K562 (cell line): Measurements from ENCODE around the gene HMGXB3. TPM values are rescaled to one million over a fixed set of nuclear protein-coding genes. Genes with fewer than 3 reads are reported as not detected.

Experiments used
- ATAC-seq: fragments of 200-7000 bp; cut with Tn5 transposase; 3 replicates; pipeline ENCODE4 v1.9.1; 2020; ENCODE audit warnings: moderate library complexity
- BruUV-seq: library from RNA; stranded (reverse); fragments of 400-500 nt; replicated peaks from 2 replicates; lab custom pipeline; 2021; lab: Mats Ljungman, UMichigan
- CTCF ChIA-PET: fragments of 300-600 bp; formaldehyde crosslinking; extraction: SDS; loops from one replicate; lab custom pipeline; 2021; ENCODE audit warnings: low intra/inter-chr PET ratio; lab: Yijun Ruan, JAX
- POLR2A ChIA-PET: fragments of 300-600, 350-650 bp; sonication (Branson Sonifier 250); formaldehyde crosslinking; extraction: SDS; loops from one replicate; lab custom pipeline; 2021; ENCODE audit warnings: antibody characterized with exemption, inconsistent platforms; lab: Yijun Ruan, JAX
- DNase-seq, 4 experiments: peaks; one replicate each; pipeline versions ENCODE4 v3.0.0 to v3.0.0-alpha.2; 2011 to 2018; ENCODE audit warnings: low spot score in 3 of 4, mixed read lengths in 3 of 4; ENCODE audit errors: extremely low read depth in 1 of 4
- FAIRE-seq: peaks from 2 replicates; lab custom pipeline; 2011; peaks lifted over from hg19 to GRCh38; lab: Jason Lieb, UNC
- H2AFZ ChIP-seq: 2 replicates; pipeline ENCODE4 v1.6.0; 2011; ENCODE audit warnings: low read depth, low read length, control low read depth, inconsistent platforms
- H3K27ac ChIP-seq: fragments of 200-600 bp; 3 replicates; pipeline ENCODE4 v1.8.0; 2011; ENCODE audit warnings: low read depth, mild to moderate bottlenecking, control low read depth, inconsistent platforms, low read length, moderate library complexity, mixed read lengths; ENCODE audit errors: extremely low read depth
- H3K27me3 ChIP-seq, 2 experiments: fragments of 300-600 bp in 1 of 2; 2 replicates in 1 of 2; 3 replicates in 1 of 2; pipeline versions ENCODE4 v1.6.0 to v1.8.0; 2011; ENCODE audit warnings: inconsistent platforms in 2 of 2, low read length in 2 of 2, mild to moderate bottlenecking in 1 of 2, mixed read lengths in 1 of 2, moderate library complexity in 1 of 2; ENCODE audit not compliant: control insufficient read depth in 2 of 2, insufficient read depth in 2 of 2
- H3K36me3 ChIP-seq: fragments of 300-600 bp; 3 replicates; pipeline ENCODE4 v1.8.0; 2011; ENCODE audit warnings: mild to moderate bottlenecking, low read length, inconsistent platforms; ENCODE audit not compliant: control insufficient read depth, insufficient read depth
- H3K4me1 ChIP-seq, 2 experiments: fragments of 200-600 bp in 1 of 2; replicated peaks in 1 of 2; 2 replicates in 1 of 2; 3 replicates in 1 of 2; pipeline versions ENCODE4 v1.5.1 to v1.8.0; 2011; ENCODE audit warnings: inconsistent platforms in 2 of 2, low read length in 2 of 2, mild to moderate bottlenecking in 1 of 2, mixed read lengths in 1 of 2, moderate library complexity in 1 of 2; ENCODE audit not compliant: control insufficient read depth in 2 of 2, insufficient read depth in 2 of 2
- H3K4me2 ChIP-seq: 2 replicates; pipeline ENCODE4 v1.6.1; 2011; ENCODE audit warnings: low read length, control low read depth, inconsistent platforms, mixed read lengths; ENCODE audit not compliant: insufficient read depth
- H3K4me3 ChIP-seq: fragments of 200-600 bp; sonication (generic), shearing (Covaris generic); 2 replicates; pipeline ENCODE4 v1.5.1; 2016; ENCODE audit warnings: control low read depth, inconsistent platforms
- H3K79me2 ChIP-seq: fragments of 200-600 bp; 3 replicates; pipeline ENCODE4 v1.8.0; 2011; ENCODE audit warnings: low read length, inconsistent platforms; ENCODE audit not compliant: control insufficient read depth, insufficient read depth
- H3K9ac ChIP-seq, 2 experiments: 2 replicates each; pipeline versions ENCODE4 v1.6.0 to v1.6.1; 2011; ENCODE audit warnings: low read depth in 2 of 2, low read length in 2 of 2, control low read depth in 1 of 2, inconsistent platforms in 1 of 2, mild to moderate bottlenecking in 1 of 2, mixed read lengths in 1 of 2; ENCODE audit not compliant: insufficient read depth in 1 of 2
- H3K9me1 ChIP-seq: one replicate; pipeline ENCODE4 v1.6.0; 2011; ENCODE audit warnings: inconsistent platforms, mild to moderate bottlenecking, low read length, moderate library complexity; ENCODE audit not compliant: control insufficient read depth, insufficient read depth
- H3K9me3 ChIP-seq: replicated peaks from 2 replicates; pipeline ENCODE4 v1.5.1; 2011; ENCODE audit warnings: low read depth, low read length, inconsistent platforms; ENCODE audit not compliant: control insufficient read depth, insufficient read depth
- H4K20me1 ChIP-seq: replicated peaks from 2 replicates; pipeline ENCODE4 v1.6.1; 2011; ENCODE audit warnings: low read length, inconsistent platforms, mixed read lengths; ENCODE audit not compliant: control insufficient read depth, insufficient read depth
- ATF1 ChIP-seq, 2 experiments: fragments of 450-650 bp in 1 of 2; IDR thresholded peaks; 2 replicates each; pipeline ENCODE4 v1.6.1; 2016; ENCODE audit warnings: missing compliant biosample characterization in 1 of 2, missing genetic modification characterization in 1 of 2
- CREM ChIP-seq: IDR thresholded peaks from 2 replicates; pipeline ENCODE4 v1.6.1; 2014; ENCODE audit warnings: antibody characterized with exemption, low read depth
- RAD21 ChIP-seq, 2 experiments: fragments of 250-450 bp in 1 of 2; fragments of 450-650 bp in 1 of 2; sonication (Bioruptor Pico) in 1 of 2; formaldehyde crosslinking in 1 of 2; IDR thresholded peaks in 1 of 2; conservative IDR thresholded peaks in 1 of 2; 2 replicates each; pipeline versions ENCODE4 v1.4.0 to v1.8.0; 2020 to 2022; ENCODE audit warnings: mild to moderate bottlenecking in 2 of 2, moderate library complexity in 1 of 2
- USF1 ChIP-seq: sonication (generic); formaldehyde crosslinking; IDR thresholded peaks from 2 replicates; pipeline ENCODE4 v1.9.0; 2022; ENCODE audit warnings: mild to moderate bottlenecking, missing genetic modification reagents
- ZBTB33 ChIP-seq: sonication (generic); formaldehyde crosslinking; IDR thresholded peaks from 2 replicates; pipeline ENCODE4 v1.8.1; 2023; ENCODE audit warnings: mild to moderate bottlenecking, missing genetic modification reagents
- WGBS: fragments of 100-300 bp; shearing (Covaris generic); methylation state at CpG from one replicate; pipeline ENCODE4 v1.1.6; 2016; ENCODE audit warnings: low coverage, mixed read lengths; ENCODE audit not compliant: insufficient coverage; ENCODE audit errors: missing lambda C conversion rate; 5-methylcytosine and 5-hydroxymethylcytosine counted together
- in situ Hi-C: fragments of 300-500 bp; cut with MboI; formaldehyde crosslinking; loops from 4 replicates; pipeline ENCODE4 v1.15.0; 2018; ENCODE audit warnings: inconsistent platforms, mixed read lengths
- intact Hi-C: fragments of 100-400 bp; cut with micrococcal nuclease; formaldehyde crosslinking; loops from 2 replicates; pipeline ENCODE4 v1.14.2; 2022
- polyA plus RNA-seq, 8 experiments: library from polyadenylated mRNA; depleted of rRNA in 4 of 8; stranded (reverse) in 5 of 8; unstranded in 3 of 8; fragments of >200 nt; fragmentation: Nextera tagmentation in 2 of 8; fragmentation: Illumina TruSeq in 1 of 8; extraction: Ambion mirVana in 2 of 8; extraction: Trizol in 1 of 8; gene quantifications; 2 replicates each; pipeline versions ENCODE4 v1.2.1 to v1.2.3, GENCODE V29; 2011 to 2014; ENCODE audit warnings: inconsistent platforms in 1 of 8, missing spikeins in 1 of 8
- total RNA-seq, 7 experiments: library from RNA; depleted of rRNA in 6 of 7; stranded (reverse); fragments of >200 nt in 6 of 7; fragmentation: Illumina TruSeq in 2 of 7; extraction: Trizol in 2 of 7; gene quantifications; 2 replicates each; pipeline versions ENCODE4 v1.2.1 to v1.2.3, GENCODE V29; 2011 to 2021; ENCODE audit warnings: low replicate concordance in 1 of 7
- TF ChIP-seq, protein P1 (sequence below): fragments of 450-650 bp; conservative IDR thresholded peaks from 2 replicates; pipeline ENCODE4 v1.6.1; 2016; ENCODE audit warnings: missing genetic modification characterization, low read depth, mild to moderate bottlenecking, missing compliant biosample characterization, moderate library complexity
- TF ChIP-seq, protein P2 (sequence below), 3 experiments: IDR thresholded peaks in 2 of 3; conservative IDR thresholded peaks in 1 of 3; 2 replicates each; pipeline ENCODE4 v1.5.1; 2011 to 2012; ENCODE audit warnings: low read length in 3 of 3, mild to moderate bottlenecking in 3 of 3, control low read depth in 2 of 3, improper control_type of control experiment in 1 of 3, inconsistent platforms in 1 of 3, low read depth in 1 of 3, mixed read lengths in 1 of 3, moderate library complexity in 1 of 3; ENCODE audit not compliant: insufficient read depth in 2 of 3

HMGXB3 gene
- total and polyA plus RNA-seq, 9 of the 15 experiments (the other 6 are each of a cell fraction or from before 2014, with no cell fraction given), result 1.8 to 44.1 (median 32.2) TPM

GRCh38 chr5:150069672-150070627 lies 69.4 kb downstream of the HMGXB3 start:
- H3K36me3 ChIP-seq, result no peaks in the 10 kb centered on the region
- H4K20me1 ChIP-seq, result no peaks in the 10 kb centered on the region; the same call in 1 of the 2 replicates
- no peak for FAIRE-seq
- H3K9ac ChIP-seq, result peak overlapping the region in 1 of 2 experiments; percentile 55; a peak in 2 of 4 replicates
- H2AFZ ChIP-seq, result no peak overlapping the region
- peak in 2 of 4 experiments; percentile 24 to 42 for DNase-seq
- no TSS peak for BruUV-seq
- H3K4me1 ChIP-seq, result peaks cover 0 to 7% of the 10 kb centered on the region in 2 experiments; a peak in 2 of 5 replicates
- no peak overlapping the region for H3K4me3 ChIP-seq
- H3K79me2 ChIP-seq, result no peaks in the 10 kb centered on the region
- intact Hi-C loops (loop anchor here (10.0 kb wide), 1 partner anchor 55 kb away; no protein-coding TSS in a partner anchor), in situ Hi-C loops (no loop called here)
- H3K9me1 ChIP-seq, result no peaks in the 10 kb centered on the region
- CTCF ChIA-PET, result no interaction called here
- H3K27ac ChIP-seq, result no peak overlapping the region
- H3K4me2 ChIP-seq, result no peak overlapping the region
- no peaks in the 10 kb centered on the region for H3K9me3 ChIP-seq
- 26% methylated on average over 15 of the region's 25 CpGs for WGBS
- ATAC-seq, result peak; percentile 81
- POLR2A ChIA-PET, result interaction anchor here (0.6 to 1.6 kb wide), 4 partner anchors 8 to 260 kb away, joined by 3 to 4 read pairs (median 4); no protein-coding TSS in a partner anchor
- H3K27me3 ChIP-seq, result peaks cover 10 to 40% of the 10 kb centered on the region in 2 experiments
- TF ChIP-seq, protein P1, sequence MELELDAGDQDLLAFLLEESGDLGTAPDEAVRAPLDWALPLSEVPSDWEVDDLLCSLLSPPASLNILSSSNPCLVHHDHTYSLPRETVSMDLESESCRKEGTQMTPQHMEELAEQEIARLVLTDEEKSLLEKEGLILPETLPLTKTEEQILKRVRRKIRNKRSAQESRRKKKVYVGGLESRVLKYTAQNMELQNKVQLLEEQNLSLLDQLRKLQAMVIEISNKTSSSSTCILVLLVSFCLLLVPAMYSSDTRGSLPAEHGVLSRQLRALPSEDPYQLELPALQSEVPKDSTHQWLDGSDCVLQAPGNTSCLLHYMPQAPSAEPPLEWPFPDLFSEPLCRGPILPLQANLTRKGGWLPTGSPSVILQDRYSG (tag), result no peak
- TF ChIP-seq RAD21 (CRISPR knock-in tag; conservative IDR thresholded peaks at IDR 0.05 in 1 of 2, IDR thresholded peaks at IDR 0.05 in 1 of 2) (peak in 1 of 2 experiments; percentile 43; a peak in 2 of 4 replicates), CREM (0 out of 2 replicates have a peak, but pooled peaks have one; percentile 11), ATF1 (CRISPR knock-in tag; IDR thresholded peaks at IDR 0.05) (no peak), ATF1 (tag; IDR thresholded peaks at IDR 0.05) (peak; percentile 10; the same call in 1 of the 2 replicates), ZBTB33 (CRISPR knock-in tag) (peak; percentile 37; the same call in 1 of the 2 replicates), USF1 (CRISPR knock-in tag) (no peak)
- TF ChIP-seq, protein P2, sequence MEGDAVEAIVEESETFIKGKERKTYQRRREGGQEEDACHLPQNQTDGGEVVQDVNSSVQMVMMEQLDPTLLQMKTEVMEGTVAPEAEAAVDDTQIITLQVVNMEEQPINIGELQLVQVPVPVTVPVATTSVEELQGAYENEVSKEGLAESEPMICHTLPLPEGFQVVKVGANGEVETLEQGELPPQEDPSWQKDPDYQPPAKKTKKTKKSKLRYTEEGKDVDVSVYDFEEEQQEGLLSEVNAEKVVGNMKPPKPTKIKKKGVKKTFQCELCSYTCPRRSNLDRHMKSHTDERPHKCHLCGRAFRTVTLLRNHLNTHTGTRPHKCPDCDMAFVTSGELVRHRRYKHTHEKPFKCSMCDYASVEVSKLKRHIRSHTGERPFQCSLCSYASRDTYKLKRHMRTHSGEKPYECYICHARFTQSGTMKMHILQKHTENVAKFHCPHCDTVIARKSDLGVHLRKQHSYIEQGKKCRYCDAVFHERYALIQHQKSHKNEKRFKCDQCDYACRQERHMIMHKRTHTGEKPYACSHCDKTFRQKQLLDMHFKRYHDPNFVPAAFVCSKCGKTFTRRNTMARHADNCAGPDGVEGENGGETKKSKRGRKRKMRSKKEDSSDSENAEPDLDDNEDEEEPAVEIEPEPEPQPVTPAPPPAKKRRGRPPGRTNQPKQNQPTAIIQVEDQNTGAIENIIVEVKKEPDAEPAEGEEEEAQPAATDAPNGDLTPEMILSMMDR (IDR thresholded peaks at IDR 0.05 in 2 of 3, conservative IDR thresholded peaks at IDR 0.05 in 1 of 3; ENCODE audit: insufficient read depth in 2 of 3, low read depth in 1 of 3, low read length in 3 of 3), result peak; percentile 34 to 53 (median 42); a peak in 4 of 6 replicates
